GM12873 (cell line): Measurements from ENCODE around the gene ABHD16A.

Experiments
- CTCF ChIP-seq: IDR thresholded peaks from 2 replicates; pipeline ENCODE4 v1.5.1; 2012; ENCODE audit warnings: low read depth, mild to moderate bottlenecking, moderate library complexity, low read length, control low read depth; ENCODE audit not compliant: insufficient read depth; ENCODE audit errors: missing control alignments

The ABHD16A gene

GRCh38 chr6:31729515-31729978, 26.4 kb upstream of the ABHD16A start:
- no peak for TF ChIP-seq CTCF

DNA sequence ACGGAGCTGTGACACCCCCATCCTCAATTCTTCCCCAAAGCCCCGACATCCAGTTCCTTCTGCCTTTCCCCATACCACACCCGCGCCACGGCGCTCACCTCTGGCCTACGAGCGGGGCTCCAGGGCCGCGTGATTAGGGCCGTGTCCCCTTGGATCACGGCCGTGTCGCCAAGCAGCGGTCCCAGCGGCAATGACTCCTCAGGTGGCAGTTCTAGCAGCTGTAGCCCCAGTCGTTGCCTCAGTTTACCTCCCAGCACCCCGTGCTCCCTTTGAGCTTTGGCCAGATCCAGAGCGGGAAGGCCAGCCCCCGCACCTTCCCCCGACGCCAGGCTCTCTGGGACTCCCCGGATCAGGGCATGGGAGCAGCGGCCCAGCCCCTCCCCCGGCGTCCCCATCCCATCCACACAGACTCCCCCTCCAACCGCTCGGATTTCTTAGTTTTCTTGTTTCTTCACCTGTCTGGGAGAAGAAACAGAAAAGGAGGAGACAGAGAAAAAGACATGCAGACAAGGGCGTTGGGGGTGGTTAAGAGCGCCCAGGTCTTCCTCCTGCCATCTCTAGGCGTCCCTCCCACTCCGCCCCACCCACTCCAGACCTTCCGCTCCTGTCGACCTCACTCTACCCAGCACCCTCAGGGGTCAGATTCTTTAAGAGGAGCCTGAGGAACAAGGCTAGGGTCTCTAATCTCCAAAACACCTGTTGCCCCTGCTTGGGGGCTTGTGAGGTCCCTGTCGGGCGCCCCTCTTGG, 25.8 kb upstream of the ABHD16A start, which contains the start of gene DDAH2:
DDAH2 (minus strand) TSS at position 533 of the 748 bp plus-strand sequence; CDS start at position 395, 138 bp downstream.
- TF ChIP-seq CTCF = peak; percentile 76

DNA sequence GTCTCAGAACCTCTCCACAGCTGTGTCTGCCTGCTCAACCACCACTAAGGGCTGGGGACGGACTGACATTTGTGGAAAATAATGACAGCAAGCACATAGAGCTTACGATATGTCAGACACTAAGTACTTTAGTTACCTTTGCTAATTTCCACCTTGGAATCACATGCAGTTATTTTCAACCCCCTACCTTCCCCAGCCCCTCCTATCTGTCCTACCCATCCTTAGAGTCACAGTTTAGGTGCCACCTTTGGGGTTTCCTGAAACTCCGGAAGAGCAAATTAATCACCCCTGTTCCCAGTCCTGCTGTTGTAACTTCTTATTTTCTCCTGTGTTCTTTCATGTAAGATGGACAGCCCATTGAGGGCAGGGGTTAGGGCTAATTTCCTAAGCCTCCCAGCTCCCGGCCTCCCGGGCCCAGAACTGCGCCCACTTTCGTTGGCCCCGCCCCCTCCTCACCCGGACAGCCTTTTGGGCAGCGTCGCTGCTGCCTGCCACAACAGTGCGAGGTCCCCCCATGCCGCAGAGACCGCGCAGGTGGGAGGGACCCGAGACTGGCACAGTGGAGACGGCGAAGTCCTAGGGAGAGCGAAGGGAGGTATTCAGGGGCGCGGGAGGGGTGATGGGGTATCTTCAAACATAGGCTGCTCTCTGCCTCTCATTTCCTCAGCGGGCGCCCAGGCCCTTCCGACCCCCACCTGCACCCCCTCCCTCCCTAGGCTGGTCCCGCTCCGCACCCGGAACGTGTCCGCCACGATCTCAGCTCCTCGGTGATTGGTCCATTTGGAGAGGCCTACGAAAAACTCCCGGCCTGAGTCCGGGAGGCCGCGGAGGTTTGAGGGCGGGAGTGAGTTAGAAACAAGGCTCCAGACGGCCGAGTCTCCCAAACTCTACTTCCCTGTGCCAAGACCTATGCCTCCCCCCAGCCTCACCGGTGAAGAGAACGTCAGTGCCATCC, 24.9 kb upstream of the ABHD16A start:
- no peak for TF ChIP-seq CTCF

GRCh38 chr6:31727034-31727716, 24.1 kb upstream of the ABHD16A start:
- no peak for TF ChIP-seq CTCF

GRCh38 chr6:31725502-31726350, 22.6 kb upstream of the ABHD16A start:
- no peak for TF ChIP-seq CTCF

- TF ChIP-seq CTCF = no peak
These were observed 21.0 kb upstream of the ABHD16A start for GRCh38 chr6:31723980-31724691.
